ENCODE measurements around the gene HLTF.

DNA sequence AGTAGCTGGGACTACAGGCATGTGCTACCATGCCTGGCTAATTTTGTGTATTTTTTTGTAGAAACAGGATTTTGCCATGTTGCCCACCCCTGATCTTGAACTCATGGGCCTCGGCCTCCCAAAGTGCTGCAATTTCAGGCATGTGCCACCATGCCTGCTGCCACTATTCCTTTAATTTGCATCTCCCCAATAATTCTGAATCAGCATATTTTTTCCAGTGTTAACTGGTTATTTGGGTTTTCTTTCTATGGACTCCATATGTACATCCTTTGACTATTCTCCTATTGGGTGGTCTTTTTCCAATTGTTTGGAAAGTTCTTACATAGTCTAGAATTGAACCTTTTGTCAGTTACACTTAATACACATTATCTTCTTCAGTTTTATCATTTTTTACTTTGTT, 28.1 kb downstream of the HLTF start:
- TF ChIP-seq, protein P1, sequence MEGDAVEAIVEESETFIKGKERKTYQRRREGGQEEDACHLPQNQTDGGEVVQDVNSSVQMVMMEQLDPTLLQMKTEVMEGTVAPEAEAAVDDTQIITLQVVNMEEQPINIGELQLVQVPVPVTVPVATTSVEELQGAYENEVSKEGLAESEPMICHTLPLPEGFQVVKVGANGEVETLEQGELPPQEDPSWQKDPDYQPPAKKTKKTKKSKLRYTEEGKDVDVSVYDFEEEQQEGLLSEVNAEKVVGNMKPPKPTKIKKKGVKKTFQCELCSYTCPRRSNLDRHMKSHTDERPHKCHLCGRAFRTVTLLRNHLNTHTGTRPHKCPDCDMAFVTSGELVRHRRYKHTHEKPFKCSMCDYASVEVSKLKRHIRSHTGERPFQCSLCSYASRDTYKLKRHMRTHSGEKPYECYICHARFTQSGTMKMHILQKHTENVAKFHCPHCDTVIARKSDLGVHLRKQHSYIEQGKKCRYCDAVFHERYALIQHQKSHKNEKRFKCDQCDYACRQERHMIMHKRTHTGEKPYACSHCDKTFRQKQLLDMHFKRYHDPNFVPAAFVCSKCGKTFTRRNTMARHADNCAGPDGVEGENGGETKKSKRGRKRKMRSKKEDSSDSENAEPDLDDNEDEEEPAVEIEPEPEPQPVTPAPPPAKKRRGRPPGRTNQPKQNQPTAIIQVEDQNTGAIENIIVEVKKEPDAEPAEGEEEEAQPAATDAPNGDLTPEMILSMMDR (IDR thresholded peaks at IDR 0.05): no peak
- TF ChIP-seq POLR2A (IDR thresholded peaks at IDR 0.05): no peak
